Measurements from ENCODE around the gene CRACR2B. TPM values are rescaled to one million over a fixed set of nuclear protein-coding genes. Genes with fewer than 3 reads are reported as not detected.

The CRACR2B gene
- total and polyA plus RNA-seq, 2 of the 13 experiments (the other 11 are each of a cell fraction or from before 2014, with no cell fraction given), result 14.9 to 21.0 TPM

DNA sequence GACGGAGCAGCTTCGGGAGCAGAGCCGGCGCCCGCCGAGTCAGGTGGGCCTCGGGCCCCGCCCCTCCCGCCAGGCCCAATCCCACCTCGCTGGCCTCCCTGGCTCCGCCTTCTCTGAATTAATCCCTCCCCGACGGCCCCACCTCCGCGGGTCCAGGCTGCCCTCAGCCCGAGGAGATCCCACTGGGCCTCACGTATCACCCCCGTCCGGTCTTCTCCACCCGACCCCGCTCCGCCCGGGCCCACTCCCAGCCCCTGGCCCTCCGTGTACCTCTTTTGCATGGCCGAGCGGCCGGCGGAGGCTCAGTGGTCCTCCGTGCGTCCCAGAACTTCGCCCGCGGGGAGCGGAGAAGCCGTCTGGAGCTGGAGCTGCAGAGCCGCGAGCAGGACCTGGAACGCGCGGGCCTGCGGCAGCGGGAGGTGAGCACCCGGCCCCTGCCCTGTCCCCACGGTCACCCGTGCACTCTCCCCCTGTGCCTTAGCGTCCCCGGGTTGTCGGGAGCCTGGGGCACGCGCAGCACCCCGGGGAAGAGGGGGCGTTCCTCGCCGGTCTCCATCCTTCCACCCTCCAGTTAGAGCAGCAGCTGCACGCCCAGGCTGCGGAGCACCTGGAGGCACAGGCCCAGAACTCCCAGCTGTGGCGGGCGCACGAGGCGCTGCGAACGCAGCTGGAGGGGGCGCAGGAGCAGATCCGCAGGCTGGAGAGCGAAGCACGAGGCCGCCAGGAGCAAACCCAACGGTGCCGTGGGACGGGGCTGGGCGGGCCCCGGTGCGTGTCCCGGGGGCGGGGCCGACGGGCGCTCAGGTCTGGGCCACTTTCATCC, 2.8 kb downstream of the CRACR2B start (continued):
- TF ChIP-seq, protein P1, sequence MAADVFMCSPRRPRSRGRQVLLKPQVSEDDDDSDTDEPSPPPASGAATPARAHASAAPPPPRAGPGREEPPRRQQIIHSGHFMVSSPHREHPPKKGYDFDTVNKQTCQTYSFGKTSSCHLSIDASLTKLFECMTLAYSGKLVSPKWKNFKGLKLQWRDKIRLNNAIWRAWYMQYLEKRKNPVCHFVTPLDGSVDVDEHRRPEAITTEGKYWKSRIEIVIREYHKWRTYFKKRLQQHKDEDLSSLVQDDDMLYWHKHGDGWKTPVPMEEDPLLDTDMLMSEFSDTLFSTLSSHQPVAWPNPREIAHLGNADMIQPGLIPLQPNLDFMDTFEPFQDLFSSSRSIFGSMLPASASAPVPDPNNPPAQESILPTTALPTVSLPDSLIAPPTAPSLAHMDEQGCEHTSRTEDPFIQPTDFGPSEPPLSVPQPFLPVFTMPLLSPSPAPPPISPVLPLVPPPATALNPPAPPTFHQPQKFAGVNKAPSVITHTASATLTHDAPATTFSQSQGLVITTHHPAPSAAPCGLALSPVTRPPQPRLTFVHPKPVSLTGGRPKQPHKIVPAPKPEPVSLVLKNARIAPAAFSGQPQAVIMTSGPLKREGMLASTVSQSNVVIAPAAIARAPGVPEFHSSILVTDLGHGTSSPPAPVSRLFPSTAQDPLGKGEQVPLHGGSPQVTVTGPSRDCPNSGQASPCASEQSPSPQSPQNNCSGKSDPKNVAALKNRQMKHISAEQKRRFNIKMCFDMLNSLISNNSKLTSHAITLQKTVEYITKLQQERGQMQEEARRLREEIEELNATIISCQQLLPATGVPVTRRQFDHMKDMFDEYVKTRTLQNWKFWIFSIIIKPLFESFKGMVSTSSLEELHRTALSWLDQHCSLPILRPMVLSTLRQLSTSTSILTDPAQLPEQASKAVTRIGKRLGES (CRISPR knock-in tag; IDR thresholded peaks at IDR 0.05; ENCODE audit: borderline replicate concordance), result no peak
- TF ChIP-seq MTF1 (CRISPR knock-in tag; IDR thresholded peaks at IDR 0.05) (0 out of 2 replicates have a peak, but pooled peaks have one; percentile 33), CBFB (CRISPR knock-in tag; IDR thresholded peaks at IDR 0.05) (no peak), TBP (CRISPR knock-in tag; IDR thresholded peaks at IDR 0.05) (no peak), NFE2 (CRISPR knock-in tag; IDR thresholded peaks at IDR 0.05) (no peak), ZNF841 (CRISPR knock-in tag; IDR thresholded peaks at IDR 0.05; ENCODE audit: borderline replicate concordance) (no peak), ZSCAN12 (CRISPR knock-in tag; IDR thresholded peaks at IDR 0.05) (no peak), TSC22D2 (CRISPR knock-in tag; IDR thresholded peaks at IDR 0.05; ENCODE audit: borderline replicate concordance) (no peak)
- TF ChIP-seq, protein P2, sequence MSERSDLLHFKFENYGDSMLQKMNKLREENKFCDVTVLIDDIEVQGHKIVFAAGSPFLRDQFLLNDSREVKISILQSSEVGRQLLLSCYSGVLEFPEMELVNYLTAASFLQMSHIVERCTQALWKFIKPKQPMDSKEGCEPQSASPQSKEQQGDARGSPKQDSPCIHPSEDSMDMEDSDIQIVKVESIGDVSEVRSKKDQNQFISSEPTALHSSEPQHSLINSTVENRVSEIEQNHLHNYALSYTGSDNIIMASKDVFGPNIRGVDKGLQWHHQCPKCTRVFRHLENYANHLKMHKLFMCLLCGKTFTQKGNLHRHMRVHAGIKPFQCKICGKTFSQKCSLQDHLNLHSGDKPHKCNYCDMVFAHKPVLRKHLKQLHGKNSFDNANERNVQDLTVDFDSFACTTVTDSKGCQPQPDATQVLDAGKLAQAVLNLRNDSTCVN (CRISPR knock-in tag; IDR thresholded peaks at IDR 0.05; ENCODE audit: borderline replicate concordance), result no peak
- TF ChIP-seq, protein P3, sequence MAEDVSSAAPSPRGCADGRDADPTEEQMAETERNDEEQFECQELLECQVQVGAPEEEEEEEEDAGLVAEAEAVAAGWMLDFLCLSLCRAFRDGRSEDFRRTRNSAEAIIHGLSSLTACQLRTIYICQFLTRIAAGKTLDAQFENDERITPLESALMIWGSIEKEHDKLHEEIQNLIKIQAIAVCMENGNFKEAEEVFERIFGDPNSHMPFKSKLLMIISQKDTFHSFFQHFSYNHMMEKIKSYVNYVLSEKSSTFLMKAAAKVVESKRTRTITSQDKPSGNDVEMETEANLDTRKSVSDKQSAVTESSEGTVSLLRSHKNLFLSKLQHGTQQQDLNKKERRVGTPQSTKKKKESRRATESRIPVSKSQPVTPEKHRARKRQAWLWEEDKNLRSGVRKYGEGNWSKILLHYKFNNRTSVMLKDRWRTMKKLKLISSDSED (CRISPR knock-in tag; IDR thresholded peaks at IDR 0.05), result no peak
- TF ChIP-seq, protein P4, sequence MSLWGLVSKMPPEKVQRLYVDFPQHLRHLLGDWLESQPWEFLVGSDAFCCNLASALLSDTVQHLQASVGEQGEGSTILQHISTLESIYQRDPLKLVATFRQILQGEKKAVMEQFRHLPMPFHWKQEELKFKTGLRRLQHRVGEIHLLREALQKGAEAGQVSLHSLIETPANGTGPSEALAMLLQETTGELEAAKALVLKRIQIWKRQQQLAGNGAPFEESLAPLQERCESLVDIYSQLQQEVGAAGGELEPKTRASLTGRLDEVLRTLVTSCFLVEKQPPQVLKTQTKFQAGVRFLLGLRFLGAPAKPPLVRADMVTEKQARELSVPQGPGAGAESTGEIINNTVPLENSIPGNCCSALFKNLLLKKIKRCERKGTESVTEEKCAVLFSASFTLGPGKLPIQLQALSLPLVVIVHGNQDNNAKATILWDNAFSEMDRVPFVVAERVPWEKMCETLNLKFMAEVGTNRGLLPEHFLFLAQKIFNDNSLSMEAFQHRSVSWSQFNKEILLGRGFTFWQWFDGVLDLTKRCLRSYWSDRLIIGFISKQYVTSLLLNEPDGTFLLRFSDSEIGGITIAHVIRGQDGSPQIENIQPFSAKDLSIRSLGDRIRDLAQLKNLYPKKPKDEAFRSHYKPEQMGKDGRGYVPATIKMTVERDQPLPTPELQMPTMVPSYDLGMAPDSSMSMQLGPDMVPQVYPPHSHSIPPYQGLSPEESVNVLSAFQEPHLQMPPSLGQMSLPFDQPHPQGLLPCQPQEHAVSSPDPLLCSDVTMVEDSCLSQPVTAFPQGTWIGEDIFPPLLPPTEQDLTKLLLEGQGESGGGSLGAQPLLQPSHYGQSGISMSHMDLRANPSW (CRISPR knock-in tag; IDR thresholded peaks at IDR 0.05; ENCODE audit: borderline replicate concordance), result no peak
- TF ChIP-seq, protein P5, sequence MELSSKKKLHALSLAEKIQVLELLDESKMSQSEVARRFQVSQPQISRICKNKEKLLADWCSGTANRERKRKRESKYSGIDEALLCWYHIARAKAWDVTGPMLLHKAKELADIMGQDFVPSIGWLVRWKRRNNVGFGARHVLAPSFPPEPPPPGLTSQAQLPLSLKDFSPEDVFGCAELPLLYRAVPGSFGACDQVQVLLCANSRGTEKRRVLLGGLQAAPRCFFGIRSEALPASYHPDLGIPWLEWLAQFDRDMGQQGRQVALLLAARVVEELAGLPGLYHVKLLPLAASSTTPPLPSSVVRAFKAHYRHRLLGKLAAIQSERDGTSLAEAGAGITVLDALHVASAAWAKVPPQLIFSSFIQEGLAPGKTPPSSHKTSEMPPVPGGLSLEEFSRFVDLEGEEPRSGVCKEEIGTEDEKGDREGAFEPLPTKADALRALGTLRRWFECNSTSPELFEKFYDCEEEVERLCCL (CRISPR knock-in tag; IDR thresholded peaks at IDR 0.05; ENCODE audit: borderline replicate concordance), result no peak
- TF ChIP-seq, protein P6, sequence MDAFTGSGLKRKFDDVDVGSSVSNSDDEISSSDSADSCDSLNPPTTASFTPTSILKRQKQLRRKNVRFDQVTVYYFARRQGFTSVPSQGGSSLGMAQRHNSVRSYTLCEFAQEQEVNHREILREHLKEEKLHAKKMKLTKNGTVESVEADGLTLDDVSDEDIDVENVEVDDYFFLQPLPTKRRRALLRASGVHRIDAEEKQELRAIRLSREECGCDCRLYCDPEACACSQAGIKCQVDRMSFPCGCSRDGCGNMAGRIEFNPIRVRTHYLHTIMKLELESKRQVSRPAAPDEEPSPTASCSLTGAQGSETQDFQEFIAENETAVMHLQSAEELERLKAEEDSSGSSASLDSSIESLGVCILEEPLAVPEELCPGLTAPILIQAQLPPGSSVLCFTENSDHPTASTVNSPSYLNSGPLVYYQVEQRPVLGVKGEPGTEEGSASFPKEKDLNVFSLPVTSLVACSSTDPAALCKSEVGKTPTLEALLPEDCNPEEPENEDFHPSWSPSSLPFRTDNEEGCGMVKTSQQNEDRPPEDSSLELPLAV (CRISPR knock-in tag; conservative IDR thresholded peaks at IDR 0.05; ENCODE audit: low read depth), result no peak
- TF ChIP-seq, protein P7, sequence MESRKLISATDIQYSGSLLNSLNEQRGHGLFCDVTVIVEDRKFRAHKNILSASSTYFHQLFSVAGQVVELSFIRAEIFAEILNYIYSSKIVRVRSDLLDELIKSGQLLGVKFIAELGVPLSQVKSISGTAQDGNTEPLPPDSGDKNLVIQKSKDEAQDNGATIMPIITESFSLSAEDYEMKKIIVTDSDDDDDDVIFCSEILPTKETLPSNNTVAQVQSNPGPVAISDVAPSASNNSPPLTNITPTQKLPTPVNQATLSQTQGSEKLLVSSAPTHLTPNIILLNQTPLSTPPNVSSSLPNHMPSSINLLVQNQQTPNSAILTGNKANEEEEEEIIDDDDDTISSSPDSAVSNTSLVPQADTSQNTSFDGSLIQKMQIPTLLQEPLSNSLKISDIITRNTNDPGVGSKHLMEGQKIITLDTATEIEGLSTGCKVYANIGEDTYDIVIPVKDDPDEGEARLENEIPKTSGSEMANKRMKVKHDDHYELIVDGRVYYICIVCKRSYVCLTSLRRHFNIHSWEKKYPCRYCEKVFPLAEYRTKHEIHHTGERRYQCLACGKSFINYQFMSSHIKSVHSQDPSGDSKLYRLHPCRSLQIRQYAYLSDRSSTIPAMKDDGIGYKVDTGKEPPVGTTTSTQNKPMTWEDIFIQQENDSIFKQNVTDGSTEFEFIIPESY (CRISPR knock-in tag; IDR thresholded peaks at IDR 0.05), result no peak

All from HepG2 (cell line).